ENCODE results near the gene TLR4. TPM values are rescaled to one million over a fixed set of nuclear protein-coding genes. Genes with fewer than 3 reads are reported as not detected.

The TLR4 gene
- total RNA-seq, 1 experiment from 2014 or later: 0.11 TPM

GRCh38 chr9:117714282-117714681 lies 10.1 kb downstream of the TLR4 start:
- DNase-seq (ENCODE audit: low read depth): no peak

GRCh38 chr9:117715411-117715989 lies 11.3 kb downstream of the TLR4 start:
- DNase-seq (ENCODE audit: low read depth): no peak

DNA sequence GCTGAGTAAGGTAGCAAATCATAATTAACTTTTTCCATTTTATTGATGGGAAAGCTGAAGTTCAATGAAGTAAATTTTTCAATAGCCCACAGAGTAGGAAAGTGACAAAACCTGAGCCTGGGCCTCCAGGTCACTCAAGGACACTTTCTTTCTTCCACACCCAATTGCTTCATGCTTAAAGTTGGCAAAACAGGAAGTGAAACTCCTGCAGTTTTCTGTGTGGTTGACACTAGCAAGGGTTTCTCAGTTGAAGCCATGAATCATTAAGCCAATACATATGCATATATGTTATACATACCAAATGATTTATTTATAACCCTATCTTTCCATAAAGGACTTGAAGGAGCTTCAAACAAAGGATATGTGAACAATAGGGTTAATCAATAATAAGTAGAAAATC lies 13.9 kb downstream of the TLR4 start:
- DNase-seq (ENCODE audit: low read depth): no peak

GRCh38 chr9:117718701-117719100 lies 14.5 kb downstream of the TLR4 start:
- no peak for DNase-seq (ENCODE audit: low read depth)

- DNase-seq (ENCODE audit: low read depth): no peak
Observed at GRCh38 chr9:117719161-117719920, 15.1 kb downstream of the TLR4 start.

DNA sequence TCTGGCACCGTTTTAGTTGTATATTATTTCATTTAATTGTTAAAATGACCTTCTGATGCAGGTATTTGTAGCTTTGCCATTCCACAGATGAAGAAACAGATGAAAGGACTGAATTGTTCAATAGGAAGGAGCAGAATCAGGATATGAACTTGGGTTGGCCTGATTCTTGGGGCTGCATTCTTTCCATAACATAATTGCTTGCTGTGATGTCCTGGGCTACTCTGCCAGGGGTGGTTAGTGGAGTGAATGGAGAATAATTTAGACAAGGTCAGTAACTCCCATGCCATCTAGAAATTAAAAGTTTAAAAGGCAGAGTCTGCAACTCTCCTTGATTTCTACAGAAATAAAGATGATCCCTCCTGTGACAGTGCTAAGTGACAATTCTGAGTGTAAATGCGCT lies 15.9 kb downstream of the TLR4 start:
- DNase-seq (ENCODE audit: low read depth): no peak

DNA sequence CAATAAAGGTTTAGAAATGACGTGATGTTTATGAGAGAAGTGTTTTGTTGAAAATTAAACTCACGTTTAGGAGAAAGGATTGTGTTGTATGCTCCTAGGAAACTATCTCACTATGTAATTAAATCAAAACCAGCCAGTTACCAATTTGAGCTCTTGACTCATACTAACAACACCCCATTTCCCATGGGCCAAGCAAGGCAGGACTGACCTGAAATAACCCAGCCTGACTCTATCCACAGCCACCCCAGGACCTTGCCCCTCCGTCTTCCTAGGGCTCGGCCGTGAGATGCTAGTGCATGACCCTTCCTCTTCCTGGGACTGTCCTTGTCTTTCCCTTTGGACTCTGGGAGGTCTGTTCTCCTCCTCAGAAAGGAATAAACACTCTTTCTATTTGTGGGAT lies 16.4 kb downstream of the TLR4 start:
- DNase-seq (ENCODE audit: low read depth): no peak

- DNase-seq (ENCODE audit: low read depth): no peak
Observed at GRCh38 chr9:117720987-117721386, 16.8 kb downstream of the TLR4 start.

DNA sequence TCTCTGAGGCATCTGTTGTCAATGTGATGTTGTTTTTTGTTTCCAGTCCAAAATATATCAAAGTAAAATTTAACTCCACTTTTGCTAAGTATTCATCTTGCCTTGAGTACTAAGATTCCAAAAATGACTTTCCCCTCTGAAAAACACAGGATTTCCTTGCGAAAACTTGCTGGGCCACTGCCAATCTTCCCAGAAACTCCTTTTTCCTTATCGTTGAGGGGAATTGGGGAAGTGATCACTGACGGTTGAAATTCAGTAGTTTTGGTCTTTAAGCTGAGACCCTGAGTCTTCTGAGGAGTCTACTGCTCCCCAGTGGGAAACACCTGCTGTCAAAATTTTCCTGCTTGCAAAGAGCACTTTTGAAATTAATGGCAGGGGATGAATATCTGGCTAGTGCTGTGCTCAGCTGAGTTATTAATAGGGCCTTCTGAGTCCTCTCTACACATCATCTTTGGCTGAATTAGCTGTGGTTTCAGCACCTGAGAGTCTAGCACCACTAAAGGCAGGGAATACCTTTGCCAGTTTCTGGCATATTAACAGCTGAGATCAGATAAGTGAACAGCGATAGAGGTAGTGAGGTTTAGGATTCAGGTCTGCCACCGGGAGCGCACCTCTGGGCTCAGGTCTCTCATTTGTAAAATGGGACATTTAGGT lies 18.0 kb downstream of the TLR4 start:
- no peak for DNase-seq (ENCODE audit: low read depth)

- no peak for DNase-seq (ENCODE audit: low read depth)
Observed at GRCh38 chr9:117723986-117724625, 19.9 kb downstream of the TLR4 start.

DNA sequence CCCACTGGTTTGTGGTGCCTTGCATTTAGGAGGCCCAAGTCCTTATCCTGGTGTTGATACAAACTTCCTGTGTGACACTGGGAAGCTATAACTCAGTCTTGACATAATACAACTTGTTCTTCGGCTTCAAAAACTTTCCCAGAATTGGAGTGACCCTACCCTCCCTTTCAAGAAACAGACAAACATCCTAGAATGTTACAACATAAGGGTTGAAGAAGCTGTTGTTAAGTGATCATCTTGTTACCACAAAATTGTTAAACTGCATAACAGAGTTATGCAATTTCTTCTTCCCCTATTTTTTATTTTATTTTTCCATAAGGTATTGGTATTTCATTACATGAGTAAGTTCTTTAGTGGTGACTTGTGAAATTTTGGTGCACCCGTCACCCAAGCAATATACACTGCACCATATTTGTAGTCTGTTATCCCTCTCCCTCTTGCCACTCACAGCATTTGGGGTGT lies 21.3 kb downstream of the TLR4 start:
- DNase-seq (ENCODE audit: low read depth): no peak

- no peak for DNase-seq (ENCODE audit: low read depth)
Observed at GRCh38 chr9:117729375-117729774, 25.2 kb downstream of the TLR4 start.

DNA sequence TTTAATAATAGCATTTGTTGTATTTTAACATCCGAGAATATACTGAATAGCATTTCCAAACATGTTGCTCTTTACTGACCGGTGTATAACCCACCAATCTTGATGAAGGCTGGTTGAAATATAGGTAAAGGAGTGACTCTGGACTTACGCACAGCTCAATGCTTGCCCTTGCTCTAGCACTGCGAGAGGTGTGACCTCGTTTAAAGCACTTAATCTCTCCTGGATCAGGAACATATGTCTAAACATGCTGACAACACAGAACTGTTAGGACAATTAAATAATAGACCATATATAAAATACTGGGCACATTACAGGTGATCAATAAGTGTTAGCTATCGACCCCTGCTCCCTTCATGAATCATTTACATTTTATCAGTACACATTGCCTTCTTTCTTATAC lies 28.3 kb downstream of the TLR4 start:
- DNase-seq (ENCODE audit: low read depth): no peak

DNA sequence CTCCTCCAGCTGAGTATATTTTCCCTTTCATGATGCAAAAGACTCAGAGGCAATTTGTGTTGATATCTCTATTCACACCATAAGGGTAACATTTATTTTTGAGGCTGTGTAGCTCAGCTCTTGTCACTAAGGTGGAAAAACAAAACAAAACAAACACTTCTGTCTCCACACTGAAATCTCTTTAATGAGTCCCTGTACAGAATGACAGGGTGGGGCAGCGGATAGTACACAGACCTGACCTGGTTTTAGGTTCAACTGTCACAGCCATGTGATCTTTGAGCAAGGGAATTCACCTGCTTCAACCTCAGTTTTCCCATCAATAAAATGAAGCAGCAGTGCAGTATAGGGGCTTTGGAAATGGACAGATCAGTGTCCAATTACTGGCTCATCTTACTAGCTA lies 29.3 kb downstream of the TLR4 start:
- DNase-seq (ENCODE audit: low read depth): no peak

GRCh38 chr9:117734082-117734481 lies 29.9 kb downstream of the TLR4 start:
- no peak for DNase-seq (ENCODE audit: low read depth)

GRCh38 chr9:117734523-117735314 lies 30.5 kb downstream of the TLR4 start:
- no peak for DNase-seq (ENCODE audit: low read depth)

DNA sequence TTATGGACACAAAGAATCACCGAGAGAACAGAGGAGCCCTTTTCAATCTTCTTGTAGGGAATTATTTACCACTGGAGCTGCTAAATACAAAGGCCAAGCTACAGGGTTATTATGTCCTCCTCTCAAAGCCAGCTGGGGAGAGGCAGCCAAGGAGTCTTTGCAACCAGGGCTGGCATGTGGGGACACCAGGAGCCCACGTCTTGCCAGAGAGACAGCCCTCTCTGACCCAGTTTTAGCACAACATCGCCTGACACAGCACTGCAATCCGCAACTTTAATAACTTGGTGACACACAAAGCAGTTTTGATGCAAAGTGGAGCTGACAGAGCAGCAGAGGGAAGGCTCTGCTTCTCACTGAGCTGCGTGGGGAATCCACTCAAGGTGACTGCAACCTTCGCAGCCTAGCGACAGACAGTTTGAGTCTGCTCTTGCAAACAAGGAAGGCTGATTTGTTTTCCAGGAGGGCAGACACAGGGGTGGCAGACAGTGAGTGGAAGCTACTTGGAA lies 33.6 kb downstream of the TLR4 start:
- DNase-seq (ENCODE audit: low read depth): no peak

DNA sequence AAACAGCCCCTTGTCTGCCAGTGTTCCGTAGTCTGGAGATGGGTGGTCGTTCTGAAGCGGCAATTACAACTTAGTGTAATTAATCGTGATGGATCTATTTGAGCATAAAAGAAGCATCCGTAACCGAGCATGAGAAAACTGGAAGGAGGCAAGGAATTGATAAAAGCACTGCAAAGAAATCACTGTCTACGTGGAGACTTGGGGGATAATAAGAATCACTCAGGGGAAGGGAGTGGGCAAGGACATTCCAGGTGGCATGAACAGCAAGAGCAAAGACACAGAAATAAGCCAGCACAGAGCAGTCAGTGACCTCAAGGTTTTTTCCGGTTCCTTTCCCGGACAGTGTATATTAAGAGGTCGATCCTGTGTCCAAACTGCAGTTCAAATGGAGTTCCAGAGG lies 35.0 kb downstream of the TLR4 start:
- no peak for DNase-seq (ENCODE audit: low read depth)

DNA sequence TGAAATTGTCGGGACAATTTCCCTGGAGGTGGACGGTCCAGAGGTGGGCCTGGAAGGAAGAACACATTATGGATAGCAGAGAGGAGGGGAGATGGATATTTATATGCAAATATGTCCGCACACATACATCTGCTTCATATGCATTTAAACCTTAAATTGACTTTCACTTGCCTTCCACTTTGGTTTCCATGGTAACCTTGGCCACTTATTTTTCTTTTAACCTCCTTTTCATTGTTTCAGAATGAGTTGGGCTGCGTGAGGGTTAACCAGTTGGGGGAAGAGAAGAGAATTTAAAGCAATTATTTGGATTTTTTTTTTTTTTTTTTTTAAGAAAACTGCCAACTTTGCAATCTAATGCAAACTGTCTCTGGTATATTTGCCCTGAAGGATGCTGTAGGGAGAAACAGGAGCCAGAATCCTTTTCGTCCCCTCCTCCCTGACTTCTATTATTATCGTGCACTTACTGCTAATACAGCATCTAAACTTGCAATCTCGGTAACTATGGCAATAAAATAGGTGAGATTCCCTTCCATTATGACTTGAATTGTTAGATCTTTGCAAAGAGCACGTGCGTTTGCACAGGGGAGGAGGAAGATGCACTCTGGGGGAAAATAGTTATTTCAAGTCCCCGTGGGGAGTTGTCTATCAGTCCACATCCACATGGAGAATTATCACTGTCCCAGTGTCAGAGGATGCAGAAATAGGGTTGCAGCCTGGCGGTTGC lies 35.6 kb downstream of the TLR4 start:
- no peak for DNase-seq (ENCODE audit: low read depth)

- no peak for DNase-seq (ENCODE audit: low read depth)
Observed at GRCh38 chr9:117742131-117742530, 37.9 kb downstream of the TLR4 start.

DNA sequence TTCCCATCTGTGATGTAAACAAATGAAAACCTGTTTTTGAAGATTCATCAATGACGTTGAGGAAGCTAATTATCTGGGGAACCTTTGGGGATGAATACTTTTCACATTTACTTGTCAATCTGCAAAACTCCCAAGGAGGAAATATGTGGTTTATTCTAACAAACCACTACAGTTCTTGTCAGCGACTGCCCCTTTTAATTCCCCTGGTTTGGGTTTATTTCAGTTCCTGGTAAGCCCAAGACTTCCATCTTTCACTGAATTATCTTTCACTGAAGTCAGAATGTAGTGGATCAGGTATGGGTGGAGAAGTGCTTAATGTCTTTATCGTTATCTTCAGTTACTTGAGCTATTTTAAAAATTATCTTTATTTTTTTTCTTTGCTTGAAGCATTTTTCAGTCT lies 40.2 kb downstream of the TLR4 start:
- no peak for DNase-seq (ENCODE audit: low read depth)

Data from Daoy (cell line).